Stimulated activated CD4-positive, alpha-beta T cell treated with anti-CD3 and anti-CD28 coated beads, TNF-alpha, amount 100 ng/mL, for 4 hours (primary cell): ENCODE data around the gene CRYGC.
"Not testable (repeated sequence)": the region's sequence is repeated elsewhere in the genome, so short reads cannot be mapped to it uniquely, and the experiment has no call there.

Experiments used
- DNase-seq, 3 experiments: peaks; one replicate each; pipeline ENCODE4 v3.0.0-alpha.2; 2020; ENCODE audit warnings: low read depth in 3 of 3

The CRYGC gene

DNA sequence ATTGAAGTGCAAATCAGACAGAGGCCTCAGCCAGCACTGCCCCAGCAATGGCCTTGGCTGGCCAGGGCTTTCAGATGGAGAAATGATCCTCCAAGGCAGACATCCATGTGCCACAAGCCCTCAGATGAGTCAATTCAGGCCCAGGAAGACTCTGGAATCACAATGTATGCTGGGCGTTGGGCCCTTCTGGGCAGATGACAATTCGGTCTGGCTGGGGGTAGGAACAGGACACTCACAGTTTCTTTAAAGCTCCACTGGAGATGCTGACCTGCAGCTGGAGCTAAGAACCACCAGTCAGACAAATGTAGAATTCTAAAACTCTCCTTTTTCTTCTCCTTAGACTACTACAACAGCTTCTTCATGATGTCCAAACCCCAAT lies 7.1 kb upstream of the CRYGC start:
- no peak for DNase-seq

DNA sequence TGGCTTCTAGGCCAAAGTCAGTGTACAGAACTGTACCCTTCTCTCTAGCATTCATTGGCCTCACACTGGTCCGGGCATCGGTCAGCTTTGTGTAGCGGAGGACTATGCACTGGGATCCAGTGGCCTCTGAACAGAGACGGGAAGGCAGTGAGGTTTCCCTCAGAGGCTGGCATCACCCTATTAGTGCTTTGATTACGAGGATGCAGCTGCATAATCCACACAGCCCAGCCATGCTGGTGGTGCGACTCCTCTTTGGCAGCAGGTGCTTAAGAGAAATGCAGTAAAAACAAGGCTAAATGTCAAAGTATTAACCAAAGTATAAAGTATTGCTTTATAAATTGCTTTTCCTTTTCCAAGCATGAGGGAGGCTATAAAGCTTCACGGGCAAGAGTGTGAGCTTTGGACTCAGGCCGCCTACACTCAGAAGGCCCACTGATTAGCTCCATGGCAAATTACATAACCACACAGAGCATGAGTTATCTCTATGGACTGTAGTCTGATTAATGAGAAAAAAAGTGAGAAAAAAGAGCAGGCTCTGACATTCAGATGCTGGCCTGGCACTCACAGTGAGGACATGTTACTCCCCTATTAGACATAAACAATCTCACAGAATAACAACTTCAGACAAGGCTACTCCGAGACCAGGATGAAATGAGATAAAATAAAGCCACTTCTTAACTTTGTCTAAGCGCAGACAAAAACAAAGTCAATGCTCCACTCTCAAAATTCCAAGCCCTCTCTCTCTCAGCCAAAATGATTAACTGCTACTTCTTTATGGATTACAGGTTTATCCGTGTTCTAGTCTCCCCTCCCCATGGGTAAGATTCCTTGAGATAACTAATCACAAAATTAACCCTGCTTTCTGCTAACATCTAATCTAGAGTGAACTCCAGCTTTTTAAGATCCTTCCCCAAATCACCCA lies 6.4 kb upstream of the CRYGC start:
- DNase-seq, result no peak

DNA sequence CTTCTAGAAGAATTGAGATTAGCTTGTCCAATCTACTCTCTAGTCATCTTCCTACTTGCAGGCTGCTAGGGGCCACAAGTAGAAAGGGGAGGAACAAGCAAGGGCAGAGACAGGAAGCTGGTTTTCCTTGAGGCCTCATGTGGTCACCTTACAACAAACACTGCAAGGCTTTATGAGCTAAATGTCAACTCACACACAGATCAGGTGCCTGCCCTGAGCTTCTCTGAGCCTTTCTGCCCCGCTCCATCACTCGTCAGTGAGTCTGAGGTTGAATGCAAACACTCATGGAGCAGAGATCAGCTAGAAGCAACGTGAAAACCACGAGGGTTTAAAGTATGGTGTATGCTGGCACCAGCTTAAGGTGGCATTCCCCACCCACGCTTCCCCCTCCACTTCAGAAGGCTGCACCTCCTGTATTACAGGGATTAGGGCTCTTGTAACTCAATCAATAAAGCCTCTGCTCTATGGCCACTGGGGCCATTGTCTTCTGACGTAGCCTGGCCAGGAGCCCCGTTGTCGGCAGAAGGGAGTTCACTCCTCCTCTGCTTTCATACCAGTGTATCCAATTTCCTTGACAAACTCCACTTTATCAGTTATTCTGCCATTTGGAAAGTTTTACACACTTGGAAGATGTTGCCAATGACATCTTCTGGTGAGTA lies 5.4 kb upstream of the CRYGC start:
- no peak for DNase-seq

DNA sequence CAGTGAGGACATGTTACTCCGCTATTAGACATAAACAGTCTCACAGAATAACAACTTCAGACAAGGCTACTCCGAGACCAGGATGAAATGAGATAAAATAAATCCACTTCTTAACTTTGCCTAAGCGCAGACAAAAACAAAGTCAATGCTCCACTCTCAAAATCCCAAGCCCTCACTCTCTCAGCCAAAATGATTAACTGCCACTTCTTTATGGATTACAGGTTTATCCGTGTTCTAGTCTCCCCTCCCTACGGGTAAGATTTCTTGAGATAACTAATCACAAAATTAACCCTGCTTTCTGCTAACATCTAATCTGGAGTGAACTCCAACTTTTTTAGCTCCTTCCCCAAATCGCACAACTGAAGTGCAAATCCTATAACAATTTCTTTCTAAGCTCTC lies 1.1 kb upstream of the CRYGC start:
- DNase-seq, result no peak

DNA sequence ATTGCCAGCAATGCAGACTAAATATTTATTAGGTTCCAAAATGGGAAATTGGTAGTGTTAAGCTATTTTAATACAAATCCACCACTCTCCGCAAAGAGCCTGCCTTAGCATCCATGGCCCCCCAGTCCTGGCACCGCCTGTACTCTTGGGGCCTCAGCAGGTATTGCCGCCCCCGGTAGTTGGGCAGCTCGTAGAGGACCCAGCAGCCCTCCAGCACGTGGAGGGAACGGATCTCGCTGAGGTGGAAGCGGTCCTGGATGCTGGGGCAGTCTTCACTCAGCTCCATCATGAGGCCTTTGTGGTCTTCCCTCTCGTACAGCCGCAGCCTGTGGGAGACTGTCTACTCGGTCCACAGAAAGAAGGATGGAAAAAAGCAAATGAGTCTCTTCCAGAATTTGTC lies 1.5 kb downstream of the CRYGC start:
- DNase-seq, result no peak

DNA sequence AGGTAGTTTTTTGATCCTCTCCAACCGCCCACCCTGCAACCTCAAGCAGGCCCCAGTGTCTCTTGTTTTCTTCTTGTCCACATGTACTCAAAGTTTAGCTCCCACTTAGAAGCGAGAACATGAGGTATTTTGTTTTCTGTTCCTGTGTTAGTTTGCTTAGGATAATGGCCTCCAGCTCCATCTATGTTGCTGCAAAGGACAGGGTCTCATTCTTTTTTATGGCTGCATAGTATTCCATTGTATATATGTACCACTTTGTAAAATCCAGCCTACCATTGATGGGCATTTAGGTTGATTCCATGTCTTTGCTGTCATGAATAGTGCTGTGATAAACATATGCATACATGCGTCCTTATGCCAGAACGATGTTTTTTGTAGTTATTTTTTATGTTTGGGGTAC lies 2.5 kb downstream of the CRYGC start:
- DNase-seq, result no peak

DNA sequence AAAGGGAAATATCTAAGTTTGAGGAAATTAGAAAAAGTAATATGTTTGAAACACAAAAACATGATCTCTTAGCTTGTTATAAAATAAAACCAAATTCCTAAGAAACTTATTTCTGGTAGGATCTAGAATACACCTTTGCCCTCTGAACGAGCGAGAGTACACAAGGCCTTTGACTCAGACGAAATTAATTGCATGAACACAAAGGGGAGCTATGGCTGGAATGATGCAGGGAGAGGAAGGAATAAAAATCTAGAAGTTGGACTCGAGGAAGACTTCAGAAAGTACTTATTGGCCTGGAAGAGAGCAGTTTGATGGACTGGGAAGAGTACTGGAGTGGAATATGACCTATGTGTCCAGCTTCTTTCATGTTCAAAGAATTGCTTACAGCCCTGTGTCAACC lies 4.4 kb downstream of the CRYGC start:
- DNase-seq, result no peak

DNA sequence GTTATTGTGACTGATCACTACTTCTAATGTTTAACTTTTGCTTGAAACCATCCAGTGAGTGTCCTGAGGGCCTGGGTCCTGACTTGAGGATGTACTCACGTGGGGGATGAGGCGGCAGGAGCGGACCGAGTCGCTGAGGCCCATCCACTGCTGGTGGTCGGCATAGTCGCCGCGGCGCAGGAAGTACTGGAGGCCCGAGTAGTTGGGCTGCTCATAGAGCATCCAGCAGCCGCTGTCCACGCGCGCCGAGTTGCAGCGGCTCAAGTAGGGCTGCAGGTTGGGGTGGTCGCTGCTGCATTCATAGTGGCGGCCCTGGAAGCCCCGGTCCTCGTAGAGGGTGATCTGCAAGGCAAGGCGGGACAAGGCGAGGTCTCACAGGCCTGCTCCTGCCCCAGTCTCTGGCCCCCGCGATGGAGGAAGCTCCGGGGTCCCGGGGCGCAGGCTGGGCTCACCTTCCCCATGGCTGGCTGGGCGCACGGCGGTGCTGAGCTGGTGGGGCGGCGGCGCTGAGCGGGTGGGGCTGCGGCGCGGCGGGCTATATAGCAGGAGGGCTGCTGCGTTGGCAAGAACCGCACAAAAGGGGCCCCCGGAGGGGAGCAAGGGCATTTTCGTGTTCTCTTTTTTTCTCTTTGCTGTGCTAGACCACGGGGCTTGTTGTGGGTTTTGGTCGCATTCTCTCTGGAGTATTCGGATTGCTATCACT lies 5.5 kb downstream of the CRYGC start, which contains the start of gene CRYGD:
Gene CRYGD (minus strand): TSS at position 512 of the 703 bp plus-strand sequence. CDS start 51 bp downstream, at position 461.
- DNase-seq, result not testable (repeated sequence)

DNA sequence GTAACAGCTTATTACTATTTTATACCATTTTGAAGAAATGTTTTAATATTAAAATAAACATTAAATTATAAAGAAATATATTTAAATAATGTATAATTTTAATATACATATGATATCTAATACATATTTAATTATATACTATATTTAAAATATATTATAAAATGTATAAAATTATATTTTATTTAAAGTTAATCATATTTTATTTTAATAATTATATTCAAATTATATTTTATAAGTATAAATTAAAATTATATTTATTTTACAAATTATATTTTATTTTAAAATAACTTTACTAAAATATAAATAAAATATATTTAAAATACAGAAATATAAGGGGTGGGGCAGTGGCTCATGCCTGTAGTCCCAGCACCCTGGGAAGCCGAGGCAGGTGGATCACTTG lies 7.4 kb downstream of the CRYGC start:
- DNase-seq, result no peak

DNA sequence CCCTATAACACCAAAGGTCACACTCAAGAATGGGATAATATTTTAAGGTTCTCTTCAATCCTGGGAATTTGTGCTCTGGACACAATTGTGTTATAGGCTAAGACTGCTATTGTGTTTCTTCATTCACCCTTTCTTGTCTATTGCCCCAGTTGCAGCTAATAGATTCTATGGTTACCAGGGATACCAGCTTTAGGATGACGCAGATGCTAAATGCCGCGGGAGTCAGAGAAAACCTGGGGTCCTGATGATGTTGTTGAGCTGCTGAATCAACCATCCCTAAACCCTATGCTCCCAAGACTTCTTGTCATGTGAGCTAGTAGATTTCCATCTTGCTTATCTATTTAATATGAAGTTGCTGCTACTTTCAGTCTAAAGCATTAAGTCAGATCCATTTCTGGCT lies 10.7 kb downstream of the CRYGC start:
- DNase-seq, result no peak

DNA sequence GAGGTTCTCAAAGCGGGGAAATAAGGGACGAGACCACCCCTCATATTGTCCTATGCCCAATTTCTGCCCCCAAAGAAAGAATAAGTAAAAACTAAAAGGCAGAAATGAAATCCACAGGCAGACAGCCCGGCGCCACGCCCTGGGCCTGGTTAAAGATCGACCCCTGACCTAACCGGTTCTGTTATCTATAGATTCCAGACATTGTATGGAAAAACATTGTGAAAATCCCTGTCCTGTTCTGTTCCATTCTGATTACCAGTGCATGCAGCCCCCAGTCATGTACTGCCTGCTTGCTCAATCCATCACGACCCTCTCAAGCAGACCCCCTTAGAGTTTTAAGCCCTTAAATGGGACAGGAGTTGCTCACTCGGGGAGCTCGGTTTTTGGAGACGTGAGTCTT lies 12.2 kb downstream of the CRYGC start:
- DNase-seq, result not testable (repeated sequence)

DNA sequence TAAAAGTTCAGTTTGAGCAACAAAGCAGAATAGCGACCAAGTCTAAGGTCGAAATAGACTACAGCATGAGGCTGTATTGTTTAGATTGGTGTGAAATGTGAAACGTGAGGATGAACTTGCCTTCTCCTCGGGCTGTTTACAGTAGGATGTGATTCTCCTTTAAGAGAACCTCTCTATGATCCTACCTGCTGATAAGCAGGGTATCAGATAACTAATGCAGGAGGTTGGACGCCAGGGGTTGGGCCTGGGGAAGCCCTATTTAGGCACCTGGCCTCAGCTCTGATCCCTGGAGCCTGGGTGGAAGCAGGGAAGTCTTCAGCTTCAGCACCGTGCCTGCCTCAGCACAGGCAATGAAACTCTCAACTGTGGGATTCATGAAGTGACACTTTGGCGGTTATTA lies 16.7 kb downstream of the CRYGC start:
- DNase-seq, result no peak

DNA sequence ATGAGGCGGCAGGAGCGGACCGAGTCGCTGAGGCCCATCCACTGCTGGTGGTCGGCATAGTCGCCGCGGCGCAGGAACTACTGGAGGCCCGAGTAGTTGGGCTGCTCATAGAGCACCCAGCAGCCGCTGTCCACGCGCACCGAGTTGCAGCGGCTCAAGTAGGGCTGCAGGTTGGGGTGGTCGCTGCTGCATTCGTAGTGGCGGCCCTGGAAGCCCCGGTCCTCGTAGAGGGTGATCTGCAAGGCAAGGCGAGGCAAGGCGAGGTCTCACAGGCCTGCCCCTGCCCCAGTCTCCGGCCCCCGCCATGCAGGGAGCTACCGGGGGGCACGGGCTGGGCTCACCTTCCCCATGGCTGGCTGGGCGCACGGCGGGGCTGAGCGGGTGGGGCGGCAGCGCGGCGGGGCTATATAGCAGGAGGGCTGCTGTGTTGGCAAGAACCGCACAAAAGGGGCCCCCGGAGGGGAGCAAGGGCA lies 17.3 kb downstream of the CRYGC start:
- DNase-seq, result not testable (repeated sequence)

DNA sequence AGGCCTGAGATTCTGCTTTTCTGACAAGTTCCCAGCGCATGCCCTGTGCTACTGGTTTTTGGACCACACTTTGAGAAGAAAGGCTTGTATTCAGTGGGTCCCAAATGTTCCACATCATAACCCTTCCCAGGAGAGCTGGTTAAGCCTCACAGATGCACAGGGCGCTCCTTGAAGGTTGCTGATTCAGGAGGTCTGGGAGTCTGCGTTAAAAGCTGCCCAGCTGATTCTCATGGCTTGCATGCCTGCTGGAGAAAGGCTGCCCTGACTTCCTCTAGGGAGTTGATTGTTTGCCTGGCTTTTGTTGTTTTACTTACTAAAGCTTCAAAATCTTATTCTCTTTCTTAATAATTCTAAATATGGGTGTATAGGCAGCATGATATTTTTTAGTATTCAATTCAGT lies 26.0 kb downstream of the CRYGC start:
- DNase-seq, result no peak

DNA sequence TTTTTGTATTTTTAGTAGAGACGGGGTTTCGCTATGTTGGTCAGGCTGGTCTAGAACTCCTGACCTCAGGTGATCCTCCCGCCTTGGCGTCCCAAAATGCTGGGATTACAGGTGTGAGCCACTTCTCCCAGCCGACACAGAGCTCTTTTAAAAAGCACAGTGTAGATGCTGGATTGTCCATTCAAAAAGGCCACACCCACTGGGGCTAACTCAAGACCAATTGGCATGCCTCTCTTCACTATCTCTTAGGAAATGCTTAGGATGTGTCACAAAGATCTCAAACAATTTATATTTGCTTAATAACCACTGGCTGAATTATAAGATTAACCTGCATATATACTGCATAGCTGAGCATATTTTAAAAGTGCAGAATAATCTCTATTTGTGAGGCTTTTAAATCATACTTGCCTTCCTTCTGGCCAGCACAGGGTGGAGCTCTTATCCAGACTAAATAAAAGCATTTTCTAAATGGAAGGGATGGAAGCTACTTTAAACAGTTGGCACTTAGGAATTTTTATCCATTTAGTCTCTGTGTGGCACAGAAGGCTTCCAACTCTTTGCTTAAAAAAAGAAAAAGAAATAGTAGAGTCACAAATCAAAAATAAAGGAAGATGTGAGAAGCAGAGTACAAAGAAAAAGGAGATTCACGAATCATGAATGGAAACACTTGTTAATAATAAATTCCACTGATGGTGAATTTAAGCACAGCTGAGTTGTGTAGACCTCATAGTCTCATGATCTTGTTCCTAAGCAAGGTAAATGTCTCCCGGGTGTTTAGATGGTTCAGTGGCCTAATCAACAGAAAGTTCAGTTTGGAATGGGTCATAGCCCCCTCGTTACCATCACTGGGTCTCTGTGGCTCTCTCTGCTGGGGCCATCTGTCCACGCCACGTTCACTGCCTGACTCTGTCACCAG lies 27.7 kb downstream of the CRYGC start:
- DNase-seq, result no peak

DNA sequence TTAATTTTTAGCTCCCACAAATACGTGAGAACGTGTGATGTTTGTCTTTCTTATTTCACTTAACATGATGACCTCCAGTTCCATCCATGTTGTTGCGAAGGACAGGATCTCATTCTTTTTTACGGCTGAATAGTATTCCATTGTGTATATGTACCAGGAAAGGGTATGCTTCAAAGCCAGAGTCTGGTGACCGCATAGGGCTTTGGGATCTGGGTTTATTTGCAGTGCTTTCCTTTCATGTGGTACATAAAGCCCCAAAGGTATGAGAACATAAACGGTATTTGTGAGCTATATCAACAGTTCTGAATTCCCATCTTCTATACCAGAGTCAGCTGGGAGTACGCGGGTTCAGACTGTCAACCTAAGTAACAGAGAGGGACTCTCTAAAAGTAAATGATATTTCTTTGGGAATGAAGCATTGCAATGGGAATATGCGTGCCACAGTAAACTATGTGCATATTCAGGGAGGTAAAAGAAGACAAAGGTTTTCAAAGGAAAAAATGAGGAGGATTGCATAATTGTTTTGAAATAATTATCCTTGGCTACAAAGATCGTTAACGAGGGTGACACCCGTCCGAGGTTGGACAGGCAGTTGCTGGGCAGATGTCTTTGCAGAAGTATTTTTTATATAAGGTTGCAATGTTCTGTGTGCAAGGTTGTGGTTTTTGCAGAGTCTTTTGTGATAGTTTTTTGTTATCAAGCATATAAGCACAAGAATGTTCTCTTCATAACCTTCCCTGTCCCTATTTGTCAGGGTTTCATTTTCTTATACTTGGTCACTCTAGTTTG lies 29.8 kb downstream of the CRYGC start:
- DNase-seq, result no peak

DNA sequence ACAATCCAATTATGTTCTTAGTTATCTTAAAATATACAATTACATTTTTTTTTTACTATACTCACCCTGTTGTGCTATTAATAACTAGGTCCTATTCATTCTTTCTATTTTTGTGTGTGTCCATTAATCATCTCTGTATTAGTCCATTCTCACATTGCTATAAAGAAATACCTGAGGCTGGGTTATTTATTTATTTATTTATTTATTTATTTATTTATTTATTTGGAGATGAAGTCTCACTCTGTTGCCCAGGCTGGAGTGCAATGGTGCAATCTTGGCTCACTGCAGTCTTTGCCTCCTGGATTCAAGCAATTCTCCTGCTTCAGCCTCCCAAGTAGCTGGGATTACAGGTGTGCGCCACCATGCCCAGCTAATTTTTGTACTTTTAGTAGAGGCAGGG lies 30.9 kb downstream of the CRYGC start:
- DNase-seq, result not testable (repeated sequence)

DNA sequence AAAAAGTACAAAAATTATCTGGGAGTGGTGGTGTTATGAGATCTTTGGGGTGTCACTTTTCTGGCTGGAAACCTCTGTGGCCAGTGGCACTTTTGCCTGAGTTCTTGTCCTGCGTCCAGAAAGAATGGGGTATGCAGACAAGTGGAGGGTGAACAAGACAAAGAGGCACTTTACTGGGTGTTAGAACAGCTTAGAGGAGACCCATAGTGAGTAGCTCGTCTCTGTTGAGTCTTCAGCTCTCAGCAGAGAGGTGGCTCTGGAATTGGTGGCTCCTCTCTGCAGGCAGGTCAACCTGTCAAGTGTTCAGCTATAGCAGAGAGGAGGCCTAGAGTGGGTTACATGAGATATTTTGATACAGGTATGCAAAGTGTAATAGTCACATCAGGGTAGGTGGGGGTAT lies 31.4 kb downstream of the CRYGC start:
- no peak for DNase-seq

DNA sequence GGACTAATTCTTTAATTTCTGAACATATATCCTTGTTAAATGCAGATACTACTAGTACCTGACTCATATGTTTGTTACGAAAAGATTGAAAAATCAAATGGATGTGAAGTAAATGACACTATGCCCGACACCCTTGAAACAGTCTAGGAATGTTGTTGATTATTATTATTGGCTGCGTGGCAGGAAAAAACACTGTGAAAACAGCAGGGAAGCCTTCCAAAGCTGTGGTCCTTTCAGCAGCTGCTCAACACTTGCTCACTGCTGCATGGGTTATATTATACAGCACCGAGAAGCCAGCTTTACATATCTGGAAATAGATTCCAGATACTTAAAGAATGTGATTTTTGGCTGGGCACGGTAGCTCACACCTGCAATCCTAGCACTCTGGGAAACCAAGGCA lies 31.8 kb downstream of the CRYGC start:
- DNase-seq, result no peak

DNA sequence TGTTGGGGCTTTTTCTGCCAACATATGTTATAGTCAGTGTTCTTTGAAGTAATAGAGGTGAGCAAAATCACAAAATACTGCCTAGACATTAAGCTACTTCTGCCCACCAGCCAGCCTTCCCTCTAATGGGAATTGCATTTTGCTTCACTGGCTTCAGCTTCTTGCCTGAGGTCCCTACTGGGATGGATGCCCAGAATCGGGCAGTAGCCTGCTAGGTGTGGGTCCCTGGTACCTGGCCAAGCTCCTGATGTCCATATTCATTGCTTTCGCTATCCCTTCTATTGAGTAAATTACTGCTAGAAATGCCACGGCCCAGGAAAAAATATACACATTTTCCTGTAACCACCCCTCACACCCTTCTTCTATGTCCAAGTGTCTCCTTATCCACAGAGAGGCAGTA lies 32.3 kb downstream of the CRYGC start:
- no peak for DNase-seq

DNA sequence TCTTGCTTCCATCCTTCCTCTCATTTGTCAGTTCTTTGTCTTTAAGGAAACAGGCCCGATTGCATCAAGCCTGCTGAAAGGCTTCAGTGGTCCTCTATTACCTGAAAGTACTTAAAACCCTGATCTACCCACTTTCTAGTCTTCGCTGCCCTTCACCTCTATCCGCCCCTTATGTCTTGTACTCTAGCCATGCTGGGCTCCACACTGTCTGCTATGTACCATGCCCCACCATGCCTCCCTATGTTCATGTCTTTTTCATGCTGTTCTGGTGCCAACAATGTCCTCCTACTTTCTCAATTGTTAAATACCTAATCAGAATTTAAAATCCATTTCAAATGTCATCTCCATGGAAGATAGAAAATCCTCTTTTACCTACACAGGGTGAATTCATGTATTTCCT lies 33.5 kb downstream of the CRYGC start:
- no peak for DNase-seq
